K562 (cell line): ENCODE data around the gene ATP10B. TPM values are rescaled to one million over a fixed set of nuclear protein-coding genes. Genes with fewer than 3 reads are reported as not detected.

Experiments
- AFF1 ChIP-seq, 2 experiments: fragments of 450-650 bp; IDR thresholded peaks; 2 replicates each; pipeline ENCODE4 v1.6.1; 2018; ENCODE audit warnings: mild to moderate bottlenecking in 2 of 2, low read depth in 1 of 2; ENCODE audit not compliant: partially characterized antibody in 2 of 2
- DLX4 ChIP-seq: fragments of 250-450 bp; sonication (Bioruptor Pico); IDR thresholded peaks from 2 replicates; pipeline ENCODE4 v1.6.1; 2021; ENCODE audit warnings: mild to moderate bottlenecking
- MGA ChIP-seq: fragments of 450-650 bp; IDR thresholded peaks from 2 replicates; pipeline ENCODE4 v1.6.1; 2016; ENCODE audit warnings: mild to moderate bottlenecking, moderate library complexity
- MIER1 ChIP-seq: fragments of 450-650 bp; IDR thresholded peaks from 2 replicates; pipeline ENCODE4 v1.6.1; 2016; ENCODE audit warnings: antibody characterized with exemption, mild to moderate bottlenecking, low read depth
- NRF1 ChIP-seq, 2 experiments: fragments of 450-650 bp; IDR thresholded peaks in 1 of 2; conservative IDR thresholded peaks in 1 of 2; 2 replicates each; pipeline ENCODE4 v1.6.1; 2014; ENCODE audit warnings: mild to moderate bottlenecking in 2 of 2
- PHF21A ChIP-seq: fragments of 450-650 bp; IDR thresholded peaks from 2 replicates; pipeline ENCODE4 v1.6.1; 2017; ENCODE audit warnings: low read depth, borderline replicate concordance
- RCOR1 ChIP-seq, 2 experiments: IDR thresholded peaks; 2 replicates each; pipeline ENCODE4 v1.6.1; 2012; ENCODE audit warnings: low read depth in 2 of 2, low read length in 2 of 2, borderline replicate concordance in 1 of 2, improper control_type of control experiment in 1 of 2
- RNF219 ChIP-seq: fragments of 250-450 bp; sonication (Bioruptor Pico); IDR thresholded peaks from 2 replicates; pipeline ENCODE4 v1.5.0; 2022; ENCODE audit warnings: mild to moderate bottlenecking
- XRCC5 ChIP-seq: fragments of 200-400 bp; formaldehyde crosslinking; IDR thresholded peaks from 2 replicates; pipeline ENCODE4 v1.6.1; 2017; ENCODE audit warnings: low read depth, mild to moderate bottlenecking, low read length
- polyA plus RNA-seq, 8 experiments: library from polyadenylated mRNA; depleted of rRNA in 4 of 8; stranded (reverse) in 5 of 8; unstranded in 3 of 8; fragments of >200 nt; fragmentation: Nextera tagmentation in 2 of 8; fragmentation: Illumina TruSeq in 1 of 8; extraction: Ambion mirVana in 2 of 8; extraction: Trizol in 1 of 8; gene quantifications; 2 replicates each; pipeline versions ENCODE4 v1.2.1 to v1.2.3, GENCODE V29; 2011 to 2014; ENCODE audit warnings: inconsistent platforms in 1 of 8, missing spikeins in 1 of 8
- total RNA-seq, 7 experiments: library from RNA; depleted of rRNA in 6 of 7; stranded (reverse); fragments of >200 nt in 6 of 7; fragmentation: Illumina TruSeq in 2 of 7; extraction: Trizol in 2 of 7; gene quantifications; 2 replicates each; pipeline versions ENCODE4 v1.2.1 to v1.2.3, GENCODE V29; 2011 to 2021; ENCODE audit warnings: low replicate concordance in 1 of 7

The ATP10B gene
- total and polyA plus RNA-seq, 9 of the 15 experiments (the other 6 are each of a cell fraction or from before 2014, with no cell fraction given) = 0.04 TPM; not detected in 8

- no peak for TF ChIP-seq NRF1 (conservative IDR thresholded peaks at IDR 0.05 in 1 of 2, IDR thresholded peaks at IDR 0.05 in 1 of 2)
- no peak for TF ChIP-seq RCOR1 (IDR thresholded peaks at IDR 0.05; ENCODE audit: borderline replicate concordance in 1 of 2, low read depth in 2 of 2, low read length in 2 of 2)
- no peak for TF ChIP-seq MIER1
- TF ChIP-seq AFF1 (IDR thresholded peaks at IDR 0.05; ENCODE audit: low read depth in 1 of 2, partially characterized antibody in 2 of 2) = no peak
- no peak for TF ChIP-seq XRCC5
- no peak for TF ChIP-seq RNF219
- TF ChIP-seq MGA = no peak
- no peak for TF ChIP-seq PHF21A
- TF ChIP-seq DLX4 = no peak
These were observed 16.0 kb upstream of the ATP10B start (continued) for GRCh38 chr5:160867976-160868375.
